Measurements from ENCODE around the gene DTX1. TPM values are rescaled to one million over a fixed set of nuclear protein-coding genes. Genes with fewer than 3 reads are reported as not detected.
"Not testable (repeated sequence)": the region's sequence is repeated elsewhere in the genome, so short reads cannot be mapped to it uniquely, and the experiment has no call there.

Gene DTX1
- total and polyA plus RNA-seq, 8 donors = 0.43 to 6.2 (median 1.9) TPM

GRCh38 chr12:113136990-113137511 lies 80.5 kb downstream of the DTX1 start:
- Histone ChIP-seq H3K36me3 (no peaks in the 10 kb centered on the region), H3K4me1 (peaks cover 2 to 21% (median 13%) of the 10 kb centered on the region in 4 donors), H3K4me3 (no peak overlapping the region), H3K27ac (peak overlapping the region; percentile 52 to 91 (median 74)), H3K27me3 (peaks cover 7 to 54% (median 20%) of the 10 kb centered on the region in 3 donors), H3K9me3 (no peaks in the 10 kb centered on the region)
- intact Hi-C loops (cut with DNase I; ENCODE audit: low total_unique reads) = no loop called here
- TF ChIP-seq POLR2A (IDR thresholded peaks at IDR 0.05) = no peak
- TF ChIP-seq POLR2AphosphoS5 (IDR thresholded peaks at IDR 0.05) = peak in 2 of 3 donors; percentile 42 to 53
- no peak for TF ChIP-seq EP300 (IDR thresholded peaks at IDR 0.05)
- peak; percentile 74 to 86 for DNase-seq
- 43 to 65% (median 49%) methylated on average over 6 of the region's 6 CpGs for WGBS, 5 donors

DNA sequence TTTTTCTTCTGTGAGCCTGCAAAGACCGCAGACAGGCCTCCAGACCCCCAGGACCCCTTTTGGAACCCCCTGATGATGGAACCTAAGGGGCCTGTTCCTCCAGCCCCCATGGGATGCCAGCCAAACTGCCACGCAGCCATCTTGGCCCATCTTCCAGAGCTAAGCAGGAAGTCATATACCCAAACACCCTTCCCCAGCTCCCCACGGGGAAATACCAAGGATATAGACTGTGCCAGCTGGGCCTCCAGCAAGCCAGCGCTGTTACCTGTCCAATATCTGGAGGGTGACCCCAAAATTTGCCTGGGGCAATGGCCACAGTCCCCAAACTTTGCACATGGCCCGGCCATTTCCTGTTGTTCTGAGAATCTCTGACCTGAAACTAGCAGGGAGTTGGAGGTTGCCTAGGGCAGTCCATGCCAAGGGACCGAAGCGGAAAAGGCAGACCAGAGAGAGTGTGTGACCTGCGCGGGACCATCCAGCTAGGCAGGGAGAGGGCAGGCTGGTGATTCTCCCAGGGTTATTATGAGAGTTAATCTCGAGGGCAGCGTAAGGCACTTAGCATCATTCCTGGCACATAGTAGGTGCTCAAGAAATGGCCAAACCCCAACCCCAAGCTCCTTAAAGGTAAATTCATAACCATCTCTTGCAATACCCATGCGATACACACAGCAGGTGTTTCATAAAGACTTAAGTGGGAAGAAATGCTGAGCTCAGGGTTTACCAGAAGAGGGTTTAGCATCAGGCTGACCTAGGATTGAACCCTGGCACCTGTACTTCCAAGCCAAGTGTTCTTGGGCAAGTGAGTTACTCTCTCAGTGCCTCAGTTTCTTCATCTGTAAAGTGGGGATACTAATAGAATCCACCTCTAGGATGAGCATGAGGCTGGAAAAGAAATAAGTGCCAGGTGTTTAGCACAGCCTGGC lies 81.6 kb downstream of the DTX1 start:
- Histone ChIP-seq H3K36me3 (no peaks in the 10 kb centered on the region), H3K27ac (peak overlapping the region in 2 of 5 donors; percentile 74 to 84), H3K4me3 (no peak overlapping the region), H3K9me3 (no peaks in the 10 kb centered on the region), H3K4me1 (peaks cover 12 to 28% (median 15%) of the 10 kb centered on the region in 4 donors), H3K27me3 (peaks cover 7 to 51% (median 20%) of the 10 kb centered on the region in 3 donors)
- TF ChIP-seq POLR2AphosphoS5 (IDR thresholded peaks at IDR 0.05) = no peak
- TF ChIP-seq POLR2A (IDR thresholded peaks at IDR 0.05) = no peak
- TF ChIP-seq EP300 (IDR thresholded peaks at IDR 0.05) = no peak
- TF ChIP-seq, protein P1, sequence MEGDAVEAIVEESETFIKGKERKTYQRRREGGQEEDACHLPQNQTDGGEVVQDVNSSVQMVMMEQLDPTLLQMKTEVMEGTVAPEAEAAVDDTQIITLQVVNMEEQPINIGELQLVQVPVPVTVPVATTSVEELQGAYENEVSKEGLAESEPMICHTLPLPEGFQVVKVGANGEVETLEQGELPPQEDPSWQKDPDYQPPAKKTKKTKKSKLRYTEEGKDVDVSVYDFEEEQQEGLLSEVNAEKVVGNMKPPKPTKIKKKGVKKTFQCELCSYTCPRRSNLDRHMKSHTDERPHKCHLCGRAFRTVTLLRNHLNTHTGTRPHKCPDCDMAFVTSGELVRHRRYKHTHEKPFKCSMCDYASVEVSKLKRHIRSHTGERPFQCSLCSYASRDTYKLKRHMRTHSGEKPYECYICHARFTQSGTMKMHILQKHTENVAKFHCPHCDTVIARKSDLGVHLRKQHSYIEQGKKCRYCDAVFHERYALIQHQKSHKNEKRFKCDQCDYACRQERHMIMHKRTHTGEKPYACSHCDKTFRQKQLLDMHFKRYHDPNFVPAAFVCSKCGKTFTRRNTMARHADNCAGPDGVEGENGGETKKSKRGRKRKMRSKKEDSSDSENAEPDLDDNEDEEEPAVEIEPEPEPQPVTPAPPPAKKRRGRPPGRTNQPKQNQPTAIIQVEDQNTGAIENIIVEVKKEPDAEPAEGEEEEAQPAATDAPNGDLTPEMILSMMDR (IDR thresholded peaks at IDR 0.05) = no peak
- intact Hi-C loops (cut with DNase I; ENCODE audit: low total_unique reads) = no loop called here
- DNase-seq = peak in 1 of 2 donors; percentile 1
- 78 to 85% (median 82%) methylated on average over 12 of the region's 12 CpGs for WGBS, 5 donors

DNA sequence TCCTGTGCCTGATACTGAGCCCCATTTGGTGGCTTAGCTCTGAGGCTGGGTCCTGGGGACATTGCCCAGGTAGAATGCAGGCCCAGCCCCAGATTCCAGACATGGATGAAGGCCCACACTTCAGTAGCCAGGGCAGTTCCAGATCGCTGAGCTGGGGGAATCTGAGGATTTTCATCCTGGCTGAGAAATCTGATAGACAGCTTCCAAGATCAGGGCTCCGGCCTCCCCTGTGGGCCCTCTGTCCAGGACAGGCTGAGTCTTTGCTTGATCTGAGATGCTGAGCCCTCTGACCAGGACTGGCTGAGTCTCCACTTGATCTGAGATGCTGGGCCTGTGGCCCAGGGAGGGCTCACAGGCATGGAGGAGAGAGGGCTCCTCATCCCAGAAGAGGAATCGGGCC lies 82.3 kb downstream of the DTX1 start:
- WGBS, 5 donors = 76 to 95% (median 81%) methylated on average over 3 of the region's 3 CpGs
- intact Hi-C loops (cut with DNase I; ENCODE audit: low total_unique reads) = no loop called here
- Histone ChIP-seq H3K9me3 (no peaks in the 10 kb centered on the region), H3K27ac (no peak overlapping the region), H3K36me3 (no peaks in the 10 kb centered on the region), H3K4me1 (peaks cover 12 to 34% (median 15%) of the 10 kb centered on the region in 4 donors), H3K4me3 (no peak overlapping the region), H3K27me3 (peaks cover 7 to 44% (median 20%) of the 10 kb centered on the region in 3 donors)
- peak in 1 of 2 donors; percentile 1 for DNase-seq
- TF ChIP-seq POLR2A (IDR thresholded peaks at IDR 0.05) = no peak
- no peak for TF ChIP-seq EP300 (IDR thresholded peaks at IDR 0.05)
- TF ChIP-seq POLR2AphosphoS5 (IDR thresholded peaks at IDR 0.05) = no peak
- TF ChIP-seq, protein P1 (IDR thresholded peaks at IDR 0.05) = no peak

DNA sequence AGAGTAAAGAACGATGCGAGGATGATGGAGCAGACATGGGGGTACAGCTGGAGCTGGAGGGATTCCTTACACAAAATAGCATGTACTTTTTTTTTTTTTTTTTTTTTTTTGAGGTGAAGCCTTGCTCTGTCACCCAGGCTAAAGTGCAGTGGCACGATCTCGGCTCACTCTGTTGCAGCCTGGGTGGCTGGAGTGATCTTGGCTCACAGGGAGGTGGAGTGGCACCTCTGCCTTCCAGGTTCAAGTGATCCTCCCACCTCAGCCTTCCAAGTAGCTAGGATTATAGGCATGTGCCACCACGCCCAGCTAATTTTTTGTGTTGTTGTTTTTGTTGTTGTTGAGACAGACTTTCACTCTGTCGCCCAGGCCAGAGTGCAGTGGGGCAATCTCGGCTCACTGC lies 84.2 kb downstream of the DTX1 start:
- intact Hi-C loops (cut with DNase I; ENCODE audit: low total_unique reads) = no loop called here
- no peaks in the 10 kb centered on the region for H3K9me3 ChIP-seq
- H3K4me3 ChIP-seq = no peak overlapping the region
- DNase-seq = no peak
- H3K27ac ChIP-seq = no peak overlapping the region
- peaks cover 7 to 28% (median 12%) of the 10 kb centered on the region in 4 donors for H3K4me1 ChIP-seq
- H3K27me3 ChIP-seq = peaks cover 4 to 25% (median 6%) of the 10 kb centered on the region in 3 donors
- TF ChIP-seq POLR2AphosphoS5 (IDR thresholded peaks at IDR 0.05) = no peak
- TF ChIP-seq, protein P1 (IDR thresholded peaks at IDR 0.05) = no peak
- TF ChIP-seq EP300 (IDR thresholded peaks at IDR 0.05) = no peak
- no peaks in the 10 kb centered on the region for H3K36me3 ChIP-seq
- WGBS, 5 donors = 76 to 85% (median 80%) methylated on average over 5 to 7 of the region's 7 CpGs

- Histone ChIP-seq H3K27me3 (peaks cover 0 to 15% (median 0%) of the 10 kb centered on the region in 3 donors), H3K27ac (peak overlapping the region; percentile 60 to 74 (median 65)), H3K4me1 (peaks cover 2 to 19% (median 8%) of the 10 kb centered on the region in 4 donors)
- H3K36me3 ChIP-seq; DNase-seq; H3K4me3 ChIP-seq; H3K9me3 ChIP-seq; intact Hi-C loops (cut with DNase I; ENCODE audit: low total_unique reads): not testable (repeated sequence)
- WGBS, 5 donors = 64 to 76% (median 70%) methylated on average over 3 of the region's 3 CpGs
Measured at GRCh38 chr12:113141716-113142115, 85.2 kb downstream of the DTX1 start.

All from stomach (tissue), 9 donors.